ENCODE results near the gene HECW1. TPM values are rescaled to one million over a fixed set of nuclear protein-coding genes. Genes with fewer than 3 reads are reported as not detected.
"Not testable (repeated sequence)": the region's sequence is repeated elsewhere in the genome, so short reads cannot be mapped to it uniquely, and the experiment has no call there.

Gene HECW1
- 2.9 and 6.5 TPM in 2 replicates for total RNA-seq

DNA sequence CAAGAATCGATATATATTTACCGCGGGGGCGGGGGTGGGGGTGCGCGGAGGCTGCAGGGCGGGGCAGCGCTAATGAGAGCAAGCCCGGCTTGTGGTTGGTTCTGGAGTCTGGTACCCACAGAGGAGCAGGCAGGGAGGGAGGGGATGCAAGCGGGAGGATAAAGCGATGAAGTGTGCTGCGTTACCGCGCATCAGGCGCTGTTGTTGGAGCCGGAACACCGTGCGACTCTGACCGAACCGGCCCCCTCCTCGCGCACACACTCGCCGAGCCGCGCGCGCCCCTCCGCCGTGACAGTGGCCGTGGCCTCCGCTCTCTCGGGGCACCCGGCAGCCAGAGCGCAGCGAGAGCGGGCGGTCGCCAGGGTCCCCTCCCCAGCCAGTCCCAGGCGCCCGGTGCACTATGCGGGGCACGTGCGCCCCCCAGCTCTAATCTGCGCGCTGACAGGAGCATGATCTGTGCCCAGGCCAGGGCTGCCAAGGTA is at the start of gene HECW1:
Gene HECW1 (plus strand): TSS at position 189 of the 482 bp plus-strand sequence. CDS start 131,259 bp downstream, outside the sequence.
- no peak within 1 kb of the TSS for H2AFZ ChIP-seq (ENCODE audit: low read length)
- H3K4me2 ChIP-seq (ENCODE audit: insufficient read depth, low read length): no peak within 1 kb of the TSS
- no peaks in the 10 kb centered on the region for H3K36me3 ChIP-seq (ENCODE audit: insufficient read depth, low read length)
- peaks cover 2% of the 10 kb centered on the region for H4K20me1 ChIP-seq (ENCODE audit: insufficient read depth, low read length)
- H3K79me2 ChIP-seq (ENCODE audit: insufficient read depth, low read length): no peaks in the 10 kb centered on the region
- no peaks in the 10 kb centered on the region for H3K4me1 ChIP-seq (ENCODE audit: insufficient read depth, low read length)
- TF ChIP-seq, protein P1, sequence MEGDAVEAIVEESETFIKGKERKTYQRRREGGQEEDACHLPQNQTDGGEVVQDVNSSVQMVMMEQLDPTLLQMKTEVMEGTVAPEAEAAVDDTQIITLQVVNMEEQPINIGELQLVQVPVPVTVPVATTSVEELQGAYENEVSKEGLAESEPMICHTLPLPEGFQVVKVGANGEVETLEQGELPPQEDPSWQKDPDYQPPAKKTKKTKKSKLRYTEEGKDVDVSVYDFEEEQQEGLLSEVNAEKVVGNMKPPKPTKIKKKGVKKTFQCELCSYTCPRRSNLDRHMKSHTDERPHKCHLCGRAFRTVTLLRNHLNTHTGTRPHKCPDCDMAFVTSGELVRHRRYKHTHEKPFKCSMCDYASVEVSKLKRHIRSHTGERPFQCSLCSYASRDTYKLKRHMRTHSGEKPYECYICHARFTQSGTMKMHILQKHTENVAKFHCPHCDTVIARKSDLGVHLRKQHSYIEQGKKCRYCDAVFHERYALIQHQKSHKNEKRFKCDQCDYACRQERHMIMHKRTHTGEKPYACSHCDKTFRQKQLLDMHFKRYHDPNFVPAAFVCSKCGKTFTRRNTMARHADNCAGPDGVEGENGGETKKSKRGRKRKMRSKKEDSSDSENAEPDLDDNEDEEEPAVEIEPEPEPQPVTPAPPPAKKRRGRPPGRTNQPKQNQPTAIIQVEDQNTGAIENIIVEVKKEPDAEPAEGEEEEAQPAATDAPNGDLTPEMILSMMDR (IDR thresholded peaks at IDR 0.05; ENCODE audit: extremely low read depth, low read depth, low read length): no peak
- no peak within 1 kb of the TSS for H3K27ac ChIP-seq (ENCODE audit: low read depth, low read length)
- H3K4me3 ChIP-seq (ENCODE audit: insufficient read depth, low read length): no peak within 1 kb of the TSS
- DNase-seq (ENCODE audit: insufficient read length, low spot score, missing footprints): no peak
- H3K9me3 ChIP-seq (ENCODE audit: low read depth, low read length): no peaks in the 10 kb centered on the region
- H3K27me3 ChIP-seq (ENCODE audit: insufficient read depth, low read length): peaks cover 88% of the 10 kb centered on the region

DNA sequence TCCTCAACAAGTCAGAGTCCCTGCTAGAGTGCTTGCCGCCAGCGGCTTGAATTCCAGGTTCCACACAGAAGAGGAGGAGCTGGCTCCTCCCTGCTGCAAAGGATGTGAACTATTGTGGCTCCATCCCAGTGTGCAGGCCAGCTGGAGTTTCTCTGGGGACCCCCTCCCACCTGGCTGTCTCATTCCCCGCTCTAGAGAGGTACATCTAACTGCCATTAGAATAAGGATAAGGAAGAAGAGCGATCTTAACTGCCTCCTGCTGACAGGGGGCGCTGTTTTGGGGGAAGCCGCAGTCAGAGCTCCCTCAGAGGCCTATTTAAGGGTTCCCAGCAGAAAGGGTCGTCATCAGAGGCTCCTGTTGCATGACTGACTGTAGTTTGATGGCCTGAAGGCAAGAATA is 40.8 kb upstream of the HECW1 start:
- TF ChIP-seq, protein P1 (IDR thresholded peaks at IDR 0.05; ENCODE audit: extremely low read depth, low read depth, low read length): peak; percentile 46

DNA sequence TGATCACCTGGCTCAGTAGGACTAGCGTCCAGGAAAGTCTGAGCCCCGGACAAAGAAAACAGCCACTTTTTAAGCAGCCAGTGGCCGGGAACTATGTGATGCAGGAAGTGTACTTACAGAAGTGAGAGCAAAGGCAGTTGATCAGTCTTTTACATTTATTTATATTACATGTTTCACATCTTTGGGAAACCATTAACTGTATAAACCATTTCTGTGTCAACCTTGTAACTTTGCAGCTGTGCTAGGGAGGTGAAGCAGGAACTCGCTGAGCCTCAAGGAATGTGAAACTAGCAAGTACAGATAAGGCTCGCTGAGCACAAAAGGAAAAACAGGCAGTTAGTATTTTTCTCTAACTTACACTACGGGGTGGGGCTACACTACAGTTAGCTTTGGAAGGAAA is 39.9 kb upstream of the HECW1 start:
- Histone ChIP-seq H2AFZ (ENCODE audit: low read length) (no peak overlapping the region), H4K20me1 (ENCODE audit: insufficient read depth, low read length) (no peaks in the 10 kb centered on the region), H3K79me2 (ENCODE audit: insufficient read depth, low read length) (no peaks in the 10 kb centered on the region), H3K9me3 (ENCODE audit: low read depth, low read length) (no peaks in the 10 kb centered on the region), H3K27me3 (ENCODE audit: insufficient read depth, low read length) (peaks cover 5% of the 10 kb centered on the region), H3K36me3 (ENCODE audit: insufficient read depth, low read length) (no peaks in the 10 kb centered on the region), H3K27ac (ENCODE audit: low read depth, low read length) (no peak overlapping the region), H3K4me3 (ENCODE audit: insufficient read depth, low read length) (no peak overlapping the region), H3K4me2 (ENCODE audit: insufficient read depth, low read length) (no peak overlapping the region), H3K4me1 (ENCODE audit: insufficient read depth, low read length) (no peaks in the 10 kb centered on the region)
- no peak for DNase-seq (ENCODE audit: insufficient read length, low spot score, missing footprints)
- TF ChIP-seq, protein P1 (IDR thresholded peaks at IDR 0.05; ENCODE audit: extremely low read depth, low read depth, low read length): no peak

More for the DNA sequence above, 40.8 kb upstream of the HECW1 start:
- Histone ChIP-seq H2AFZ (ENCODE audit: low read length) (no peak overlapping the region), H3K36me3 (ENCODE audit: insufficient read depth, low read length) (no peaks in the 10 kb centered on the region), H3K27ac (ENCODE audit: low read depth, low read length) (no peak overlapping the region), H3K4me3 (ENCODE audit: insufficient read depth, low read length) (no peak overlapping the region), H4K20me1 (ENCODE audit: insufficient read depth, low read length) (no peaks in the 10 kb centered on the region), H3K79me2 (ENCODE audit: insufficient read depth, low read length) (no peaks in the 10 kb centered on the region), H3K4me1 (ENCODE audit: insufficient read depth, low read length) (no peaks in the 10 kb centered on the region), H3K4me2 (ENCODE audit: insufficient read depth, low read length) (no peak overlapping the region), H3K27me3 (ENCODE audit: insufficient read depth, low read length) (peaks cover 7% of the 10 kb centered on the region), H3K9me3 (ENCODE audit: low read depth, low read length) (no peaks in the 10 kb centered on the region)
- no peak for DNase-seq (ENCODE audit: insufficient read length, low spot score, missing footprints)

DNA sequence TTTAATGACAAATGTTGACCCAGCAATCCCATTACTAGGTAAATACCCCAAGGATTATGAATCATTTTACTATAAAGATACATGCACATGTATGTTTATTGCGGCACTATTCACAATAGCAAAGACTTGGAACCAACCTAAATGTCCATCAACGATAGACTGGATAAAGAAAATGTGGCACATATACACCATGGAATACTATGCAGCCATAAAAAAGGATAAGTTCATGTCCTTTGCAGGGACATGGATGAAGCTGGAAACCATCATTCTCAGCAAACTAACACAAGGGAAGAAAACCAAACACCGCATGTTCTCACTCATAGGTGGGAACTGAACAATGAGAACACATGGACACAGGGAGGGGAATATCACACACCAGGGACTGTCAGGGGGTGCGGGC is 38.6 kb upstream of the HECW1 start:
- H3K36me3 ChIP-seq (ENCODE audit: insufficient read depth, low read length); H3K27me3 ChIP-seq (ENCODE audit: insufficient read depth, low read length); H3K4me2 ChIP-seq (ENCODE audit: insufficient read depth, low read length); H3K9me3 ChIP-seq (ENCODE audit: low read depth, low read length); H3K4me3 ChIP-seq (ENCODE audit: insufficient read depth, low read length); H2AFZ ChIP-seq (ENCODE audit: low read length); H3K4me1 ChIP-seq (ENCODE audit: insufficient read depth, low read length); H4K20me1 ChIP-seq (ENCODE audit: insufficient read depth, low read length); H3K79me2 ChIP-seq (ENCODE audit: insufficient read depth, low read length); H3K27ac ChIP-seq (ENCODE audit: low read depth, low read length); DNase-seq (ENCODE audit: insufficient read length, low spot score, missing footprints): not testable (repeated sequence)
